SK-N-SH (cell line): ENCODE results near the gene ABCD1. TPM values are rescaled to one million over a fixed set of nuclear protein-coding genes. Genes with fewer than 3 reads are reported as not detected.

ENCODE experiments used
- CTCF ChIA-PET: fragments of 300-600, 350-600 bp; formaldehyde crosslinking; extraction: SDS; loops from one replicate; lab custom pipeline; 2021; lab: Yijun Ruan, JAX
- POLR2A ChIA-PET: fragments of 350-600 bp; sonication (Branson Sonifier 250); formaldehyde crosslinking; extraction: SDS; loops from one replicate; lab custom pipeline; 2020; ENCODE audit warnings: antibody characterized with exemption, inconsistent platforms; lab: Yijun Ruan, JAX
- DNase-seq: peaks from one replicate; pipeline ENCODE4 v3.0.0; 2012
- H2AFZ ChIP-seq: fragments of 200-600 bp; sonication (generic); 2 replicates; pipeline ENCODE4 v1.8.1; 2016; ENCODE audit warnings: antibody characterized with exemption, mild to moderate bottlenecking, low read depth
- H3F3A ChIP-seq: fragments of 200-600 bp; sonication (generic); replicated peaks from 2 replicates; pipeline ENCODE3; 2016; ENCODE audit warnings: antibody characterized with exemption, mild to moderate bottlenecking; ENCODE audit not compliant: insufficient read depth
- H3K27ac ChIP-seq, 2 experiments: fragments of 200-500 bp in 1 of 2; fragments of 200-600 bp in 1 of 2; sonication (Bioruptor generic) in 1 of 2; sonication (generic), shearing (Covaris generic) in 1 of 2; 2 replicates each; pipeline versions ENCODE4 v1.5.1 to v1.6.1; 2014 to 2016; ENCODE audit warnings: low read depth in 2 of 2, inconsistent platforms in 1 of 2, low read length in 1 of 2, mild to moderate bottlenecking in 1 of 2, mixed read lengths in 1 of 2
- H3K27me3 ChIP-seq: fragments of 200-600 bp; sonication (generic), shearing (Covaris generic); 2 replicates; pipeline ENCODE4 v1.6.1; 2016; ENCODE audit warnings: mixed run types; ENCODE audit not compliant: insufficient read depth
- H3K36me3 ChIP-seq, 2 experiments: fragments of 200-500 bp in 1 of 2; fragments of 200-600 bp in 1 of 2; sonication (Bioruptor generic) in 1 of 2; sonication (generic) in 1 of 2; replicated peaks in 1 of 2; 2 replicates each; pipeline versions ENCODE3 to v1.5.1; 2014 to 2016; ENCODE audit warnings: low read length in 1 of 2, mild to moderate bottlenecking in 1 of 2; ENCODE audit not compliant: insufficient read depth in 2 of 2, control insufficient read depth in 1 of 2
- H3K4me1 ChIP-seq, 2 experiments: fragments of 200-500 bp in 1 of 2; fragments of 200-600 bp in 1 of 2; sonication (Bioruptor generic) in 1 of 2; sonication (generic), shearing (Covaris generic) in 1 of 2; 2 replicates each; pipeline versions ENCODE4 v1.5.1 to v1.6.1; 2014 to 2016; ENCODE audit warnings: low read depth in 1 of 2, low read length in 1 of 2, mixed run types in 1 of 2; ENCODE audit not compliant: insufficient read depth in 2 of 2, control insufficient read depth in 1 of 2
- H3K4me2 ChIP-seq: fragments of 200-600 bp; sonication (generic), shearing (Covaris generic); 2 replicates; pipeline ENCODE4 v1.6.1; 2017; ENCODE audit warnings: mixed run types
- H3K4me3 ChIP-seq, 2 experiments: fragments of 200-500 bp in 1 of 2; fragments of 200-600 bp in 1 of 2; sonication (Bioruptor generic) in 1 of 2; sonication (generic), shearing (Covaris generic) in 1 of 2; 2 replicates each; pipeline versions ENCODE4 v1.5.1 to v1.8.1; 2014 to 2016; ENCODE audit warnings: low read depth in 2 of 2, inconsistent platforms in 1 of 2, low read length in 1 of 2, mild to moderate bottlenecking in 1 of 2, mixed read lengths in 1 of 2, moderate library complexity in 1 of 2
- H3K79me2 ChIP-seq: fragments of 200-600 bp; sonication (generic); 2 replicates; pipeline ENCODE4 v1.8.1; 2017; ENCODE audit warnings: mild to moderate bottlenecking; ENCODE audit not compliant: insufficient read depth
- H3K9ac ChIP-seq: fragments of 200-600 bp; sonication (generic); 2 replicates; pipeline ENCODE4 v1.6.1; 2017; ENCODE audit warnings: mixed run types
- H3K9me2 ChIP-seq: fragments of 200-600 bp; sonication (generic); 2 replicates; pipeline ENCODE4 v1.6.1; 2017; ENCODE audit warnings: mixed run types
- H3K9me3 ChIP-seq: fragments of 200-600 bp; sonication (generic); 2 replicates; pipeline ENCODE4 v1.6.1; 2017; ENCODE audit warnings: mixed run types, mild to moderate bottlenecking, moderate library complexity
- H4K20me1 ChIP-seq: fragments of 200-600 bp; sonication (generic); 2 replicates; pipeline ENCODE4 v1.6.1; 2017; ENCODE audit warnings: mild to moderate bottlenecking, mixed run types; ENCODE audit not compliant: insufficient read depth
- EZH2phosphoT487 ChIP-seq: fragments of 200-600 bp; sonication (generic); IDR thresholded peaks from 2 replicates; pipeline ENCODE4 v1.6.1; 2017; ENCODE audit warnings: low read depth, mixed run types, mild to moderate bottlenecking, antibody characterized with exemption, moderate library complexity, borderline replicate concordance
- FOSL2 ChIP-seq: IDR thresholded peaks from 2 replicates; pipeline ENCODE4 v1.4.0; 2012; ENCODE audit warnings: low read depth, mild to moderate bottlenecking, moderate library complexity, borderline replicate concordance
- MEF2A ChIP-seq: IDR thresholded peaks from 2 replicates; pipeline ENCODE4 v1.4.0; 2012; ENCODE audit warnings: low read depth, borderline replicate concordance
- NFIC ChIP-seq: IDR thresholded peaks from 2 replicates; pipeline ENCODE4 v1.4.0; 2012; ENCODE audit warnings: borderline replicate concordance
- NRF1 ChIP-seq: IDR thresholded peaks from 2 replicates; pipeline ENCODE4 v1.6.1; 2012; ENCODE audit warnings: low read depth, mild to moderate bottlenecking, low read length
- POLR2AphosphoS5 ChIP-seq: IDR thresholded peaks from 2 replicates; pipeline ENCODE4 v1.6.1; 2012; ENCODE audit warnings: low read depth, low read length
- RAD21 ChIP-seq: IDR thresholded peaks from 2 replicates; pipeline ENCODE4 v1.6.1; 2012; ENCODE audit warnings: mild to moderate bottlenecking, low read length
- RCOR1 ChIP-seq: fragments of 150-350 bp; IDR thresholded peaks from 2 replicates; pipeline ENCODE4 v1.6.1; 2017; ENCODE audit warnings: antibody characterized with exemption, low read length
- RFX5 ChIP-seq: IDR thresholded peaks from 2 replicates; pipeline ENCODE4 v1.6.1; 2012; ENCODE audit warnings: mild to moderate bottlenecking, improper control_type of control experiment, low read length
- TAF1 ChIP-seq: IDR thresholded peaks from 2 replicates; pipeline ENCODE4 v1.6.1; 2012; ENCODE audit warnings: low read depth, mild to moderate bottlenecking, low read length, moderate library complexity, borderline replicate concordance
- YY1 ChIP-seq: IDR thresholded peaks from 2 replicates; pipeline ENCODE4 v1.4.0; 2012; ENCODE audit warnings: low read depth, mild to moderate bottlenecking
- WGBS: methylation state at CpG from one replicate; pipeline ENCODE4 v1.1.6; 2017; ENCODE audit warnings: low lambda C conversion rate; 5-methylcytosine and 5-hydroxymethylcytosine counted together
- polyA plus RNA-seq, 3 experiments: library from polyadenylated mRNA; depleted of rRNA; stranded (reverse); fragments of >200 nt; gene quantifications; 2 replicates each; pipeline ENCODE4 v1.2.3, GENCODE V29; 2012
- TF ChIP-seq, protein P1 (sequence below): fragments of 150-350 bp; IDR thresholded peaks from 2 replicates; pipeline ENCODE4 v1.6.1; 2016; ENCODE audit warnings: mild to moderate bottlenecking, low read depth, low read length
- TF ChIP-seq, protein P2 (sequence below): IDR thresholded peaks from 2 replicates; pipeline ENCODE4 v1.4.0; 2012; ENCODE audit warnings: low read depth
- TF ChIP-seq, protein P3 (sequence below): IDR thresholded peaks from 2 replicates; pipeline ENCODE4 v1.4.0; 2012; ENCODE audit warnings: low read depth, borderline replicate concordance
- TF ChIP-seq, protein P4 (sequence below): IDR thresholded peaks from 2 replicates; pipeline ENCODE4; 2012

Gene ABCD1
- polyA plus RNA-seq, 1 of the 3 experiments (the other 2 are of a cell fraction), result 7.9 TPM

DNA sequence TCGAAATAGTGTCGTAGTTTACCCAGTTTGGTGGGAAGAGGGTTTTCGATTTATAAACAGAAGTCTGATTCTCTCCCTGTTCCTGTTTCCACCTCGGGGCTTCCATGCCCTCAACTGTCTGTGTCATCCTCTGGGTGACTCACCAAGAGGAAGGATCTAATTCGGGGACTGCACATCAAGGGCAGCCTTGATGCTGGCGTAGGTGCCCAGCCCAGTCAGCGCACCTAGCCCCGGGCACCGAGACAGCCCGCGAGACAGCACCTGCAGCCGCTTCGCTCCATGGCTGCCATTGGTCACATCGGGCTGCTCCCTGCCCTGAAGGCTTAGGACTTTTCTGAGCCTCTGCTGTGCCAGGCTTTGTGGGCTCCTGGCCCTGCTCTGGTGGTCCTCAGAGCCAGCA lies 7.7 kb downstream of the ABCD1 start:
- Histone ChIP-seq H3K4me3 (no peak overlapping the region), H3K9me2 (no peaks in the 10 kb centered on the region)
- DNase-seq, result no peak
- TF ChIP-seq NFIC (no peak), FOSL2 (peak; percentile 7; the same call in 1 of the 2 replicates)
- TF ChIP-seq, all 33 proteins: peak for 1
- Histone ChIP-seq H3K27me3 (no peaks in the 10 kb centered on the region), H3K79me2 (no peaks in the 10 kb centered on the region; the same call in 1 of the 2 replicates), H3K4me2 (no peak overlapping the region), H3K9ac (no peak overlapping the region), H4K20me1 (no peaks in the 10 kb centered on the region), H3K27ac (no peak overlapping the region), H2AFZ (no peak overlapping the region), H3F3A (no peaks in the 10 kb centered on the region), H3K4me1 (peaks cover 0 to 13% of the 10 kb centered on the region in 2 experiments; a peak in 2 of 4 replicates), H3K36me3 (peaks cover 2 to 8% of the 10 kb centered on the region in 2 experiments), H3K9me3 (no peaks in the 10 kb centered on the region)
- 49% methylated on average over 7 of the region's 14 CpGs for WGBS
- ChIA-PET POLR2A (no interaction called here), CTCF (no interaction called here)

DNA sequence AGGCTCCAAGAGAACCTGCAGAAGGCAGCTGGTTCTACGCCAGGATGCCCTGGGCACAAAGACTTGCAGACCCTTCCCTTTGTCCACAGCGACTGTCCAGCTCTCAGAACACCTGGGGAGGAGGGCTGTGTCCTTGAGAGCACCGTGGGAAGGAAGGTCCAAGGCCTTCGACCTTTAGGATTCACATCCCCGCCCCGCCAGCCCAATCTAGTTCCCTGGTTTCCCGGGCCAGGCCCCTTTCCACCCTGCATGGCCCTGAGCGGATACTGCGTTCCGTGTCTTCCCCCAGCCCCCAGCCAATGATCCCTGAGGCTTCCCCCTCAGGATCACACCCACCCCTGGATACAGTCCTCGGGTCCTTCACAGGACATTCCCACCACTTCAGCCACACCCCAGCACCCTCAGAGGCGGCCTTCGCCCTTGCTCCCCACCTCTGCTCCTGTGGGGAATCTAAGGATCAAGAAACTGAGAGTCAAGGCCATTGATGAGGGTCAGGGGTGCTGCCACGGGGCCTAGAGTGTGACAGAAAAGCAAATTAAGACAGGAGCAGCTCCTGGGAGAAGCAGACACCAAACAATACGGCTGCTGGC lies 9.1 kb downstream of the ABCD1 start:
- Histone ChIP-seq H3K4me3 (no peak overlapping the region), H2AFZ (no peak overlapping the region), H3K4me1 (peaks cover 0 to 7% of the 10 kb centered on the region in 2 experiments; a peak in 1 of 4 replicates), H3F3A (no peaks in the 10 kb centered on the region), H3K36me3 (peaks cover 2 to 8% of the 10 kb centered on the region in 2 experiments), H3K9me2 (no peaks in the 10 kb centered on the region), H4K20me1 (no peaks in the 10 kb centered on the region), H3K79me2 (no peaks in the 10 kb centered on the region), H3K27me3 (no peaks in the 10 kb centered on the region), H3K27ac (no peak overlapping the region), H3K9me3 (no peaks in the 10 kb centered on the region), H3K4me2 (no peak overlapping the region), H3K9ac (no peak overlapping the region)
- TF ChIP-seq RCOR1, result no peak
- TF ChIP-seq FOSL2, result no peak
- TF ChIP-seq EZH2phosphoT487, result no peak
- no peak for TF ChIP-seq NRF1
- TF ChIP-seq POLR2AphosphoS5, result no peak
- TF ChIP-seq, protein P1, sequence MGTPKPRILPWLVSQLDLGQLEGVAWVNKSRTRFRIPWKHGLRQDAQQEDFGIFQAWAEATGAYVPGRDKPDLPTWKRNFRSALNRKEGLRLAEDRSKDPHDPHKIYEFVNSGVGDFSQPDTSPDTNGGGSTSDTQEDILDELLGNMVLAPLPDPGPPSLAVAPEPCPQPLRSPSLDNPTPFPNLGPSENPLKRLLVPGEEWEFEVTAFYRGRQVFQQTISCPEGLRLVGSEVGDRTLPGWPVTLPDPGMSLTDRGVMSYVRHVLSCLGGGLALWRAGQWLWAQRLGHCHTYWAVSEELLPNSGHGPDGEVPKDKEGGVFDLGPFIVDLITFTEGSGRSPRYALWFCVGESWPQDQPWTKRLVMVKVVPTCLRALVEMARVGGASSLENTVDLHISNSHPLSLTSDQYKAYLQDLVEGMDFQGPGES, result no peak
- TF ChIP-seq, protein P2, sequence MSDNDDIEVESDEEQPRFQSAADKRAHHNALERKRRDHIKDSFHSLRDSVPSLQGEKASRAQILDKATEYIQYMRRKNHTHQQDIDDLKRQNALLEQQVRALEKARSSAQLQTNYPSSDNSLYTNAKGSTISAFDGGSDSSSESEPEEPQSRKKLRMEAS, result no peak
- ChIA-PET CTCF (no interaction called here), POLR2A (no interaction called here)
- DNase-seq, result no peak
- WGBS, result 45% methylated on average over 14 of the region's 15 CpGs

DNA sequence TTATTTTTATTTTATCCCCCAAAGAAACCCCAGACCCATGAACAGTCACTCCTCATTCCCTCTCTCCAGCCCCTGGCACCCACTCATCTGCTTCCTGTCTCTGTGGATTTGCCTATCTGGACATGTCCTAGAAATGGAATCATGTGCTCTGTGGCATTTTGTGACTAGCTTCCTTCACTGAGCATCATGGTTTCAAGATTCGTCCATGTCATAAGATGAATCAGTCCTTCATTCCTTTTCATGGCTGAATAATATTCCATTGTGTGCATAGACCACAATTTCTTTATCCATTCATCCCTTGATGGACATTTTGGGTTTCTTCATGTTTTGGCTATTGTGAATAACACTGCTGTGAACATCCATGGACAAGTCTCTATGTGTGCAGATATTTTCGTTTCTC lies 10.2 kb downstream of the ABCD1 start:
- no peak overlapping the region for H2AFZ ChIP-seq
- 60% methylated on average over 2 of the region's 2 CpGs for WGBS
- POLR2A ChIA-PET, result no interaction called here
- TF ChIP-seq TAF1 (no peak), RFX5 (no peak), MEF2A (no peak), YY1 (no peak), RAD21 (no peak)
- TF ChIP-seq, protein P3, sequence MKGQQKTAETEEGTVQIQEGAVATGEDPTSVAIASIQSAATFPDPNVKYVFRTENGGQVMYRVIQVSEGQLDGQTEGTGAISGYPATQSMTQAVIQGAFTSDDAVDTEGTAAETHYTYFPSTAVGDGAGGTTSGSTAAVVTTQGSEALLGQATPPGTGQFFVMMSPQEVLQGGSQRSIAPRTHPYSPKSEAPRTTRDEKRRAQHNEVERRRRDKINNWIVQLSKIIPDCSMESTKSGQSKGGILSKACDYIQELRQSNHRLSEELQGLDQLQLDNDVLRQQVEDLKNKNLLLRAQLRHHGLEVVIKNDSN, result no peak
- TF ChIP-seq, protein P2, result no peak
- TF ChIP-seq, protein P4, sequence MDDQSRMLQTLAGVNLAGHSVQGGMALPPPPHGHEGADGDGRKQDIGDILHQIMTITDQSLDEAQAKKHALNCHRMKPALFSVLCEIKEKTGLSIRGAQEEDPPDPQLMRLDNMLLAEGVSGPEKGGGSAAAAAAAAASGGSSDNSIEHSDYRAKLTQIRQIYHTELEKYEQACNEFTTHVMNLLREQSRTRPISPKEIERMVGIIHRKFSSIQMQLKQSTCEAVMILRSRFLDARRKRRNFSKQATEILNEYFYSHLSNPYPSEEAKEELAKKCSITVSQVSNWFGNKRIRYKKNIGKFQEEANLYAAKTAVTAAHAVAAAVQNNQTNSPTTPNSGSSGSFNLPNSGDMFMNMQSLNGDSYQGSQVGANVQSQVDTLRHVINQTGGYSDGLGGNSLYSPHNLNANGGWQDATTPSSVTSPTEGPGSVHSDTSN, result no peak

More for the DNA sequence above, 10.2 kb downstream of the ABCD1 start:
- Histone ChIP-seq H3K9ac (no peak overlapping the region), H3K9me2 (no peaks in the 10 kb centered on the region), H3K4me2 (no peak overlapping the region), H4K20me1 (no peaks in the 10 kb centered on the region), H3F3A (no peaks in the 10 kb centered on the region), H3K79me2 (no peaks in the 10 kb centered on the region), H3K36me3 (peaks cover 2 to 8% of the 10 kb centered on the region in 2 experiments), H3K4me3 (no peak overlapping the region), H3K9me3 (no peaks in the 10 kb centered on the region), H3K27ac (no peak overlapping the region), H3K4me1 (peaks cover 0 to 7% of the 10 kb centered on the region in 2 experiments; a peak in 1 of 4 replicates), H3K27me3 (no peaks in the 10 kb centered on the region; the same call in 1 of the 2 replicates)
- DNase-seq, result no peak
- CTCF ChIA-PET, result interaction anchor here (0.9 kb wide), 1 partner anchor 29 kb away, joined by 3 read pairs; no protein-coding TSS in a partner anchor
